GM12878 (cell line): Measurements from ENCODE around the gene FBLN5.

Source experiments
- CBX3 ChIP-seq: fragments of 200-600 bp; sonication (generic); IDR thresholded peaks from 2 replicates; pipeline ENCODE4 v1.6.1; 2016; ENCODE audit warnings: low read depth, borderline replicate concordance
- CHD1 ChIP-seq: IDR thresholded peaks from 2 replicates; pipeline ENCODE4 v1.6.1; 2012; ENCODE audit warnings: low read depth, low read length, improper control_type of control experiment
- EP300 ChIP-seq, 2 experiments: fragments of 150-350 bp in 1 of 2; IDR thresholded peaks; 2 replicates each; pipeline ENCODE4 v1.6.1; 2011 to 2012; ENCODE audit warnings: low read depth in 2 of 2, low read length in 2 of 2, borderline replicate concordance in 1 of 2, improper control_type of control experiment in 1 of 2, inconsistent platforms in 1 of 2; ENCODE audit not compliant: control insufficient read depth in 1 of 2
- HDAC6 ChIP-seq: fragments of 200-600 bp; sonication (generic); IDR thresholded peaks from one replicate; pipeline ENCODE4 v1.8.0; 2017; ENCODE audit warnings: antibody characterized with exemption; ENCODE audit not compliant: unreplicated experiment
- JUND ChIP-seq: IDR thresholded peaks from 2 replicates; pipeline ENCODE4 v1.6.1; 2012; ENCODE audit warnings: low read depth, mild to moderate bottlenecking, low read length, improper control_type of control experiment, moderate library complexity
- MXI1 ChIP-seq: fragments of 150-350 bp; IDR thresholded peaks from 2 replicates; pipeline ENCODE4 v1.6.1; 2011; ENCODE audit warnings: low read depth, mild to moderate bottlenecking, inconsistent platforms, low read length, improper control_type of control experiment
- NBN ChIP-seq: fragments of 450-650 bp; IDR thresholded peaks from 2 replicates; pipeline ENCODE4 v1.6.1; 2016
- NR2F1 ChIP-seq: fragments of 450-650 bp; conservative IDR thresholded peaks from 2 replicates; pipeline ENCODE4 v1.6.1; 2017; ENCODE audit warnings: mild to moderate bottlenecking
- POLR2A ChIP-seq: IDR thresholded peaks from 2 replicates; pipeline ENCODE4 v1.6.1; 2011; ENCODE audit warnings: low read depth, mild to moderate bottlenecking, low read length
- RELA ChIP-seq: fragments of 450-650 bp; IDR thresholded peaks from 2 replicates; pipeline ENCODE4 v1.8.0; 2014; ENCODE audit warnings: borderline replicate concordance; ENCODE audit not compliant: partially characterized antibody
- YY1 ChIP-seq: IDR thresholded peaks from 2 replicates; pipeline ENCODE4 v1.6.1; 2011; ENCODE audit warnings: low read depth, mild to moderate bottlenecking, low read length
- ZSCAN29 ChIP-seq: fragments of 450-650 bp; IDR thresholded peaks from 2 replicates; pipeline ENCODE4 v1.6.1; 2017; ENCODE audit warnings: mild to moderate bottlenecking, moderate library complexity
- TF ChIP-seq, protein P1 (sequence below), 3 experiments: IDR thresholded peaks in 2 of 3; conservative IDR thresholded peaks in 1 of 3; 2 replicates each; pipeline ENCODE4 v1.5.1; 2011; ENCODE audit warnings: low read depth in 3 of 3, low read length in 3 of 3, mild to moderate bottlenecking in 3 of 3, control low read depth in 2 of 3, moderate library complexity in 2 of 3, inconsistent platforms in 1 of 3, mixed read lengths in 1 of 3; ENCODE audit not compliant: control insufficient read depth in 2 of 3, insufficient read depth in 1 of 3; ENCODE audit errors: extremely low read depth in 1 of 3
- TF ChIP-seq, protein P2 (sequence below): fragments of 450-650 bp; formaldehyde crosslinking; IDR thresholded peaks from 2 replicates; pipeline ENCODE4 v1.4.0; 2020; ENCODE audit warnings: mild to moderate bottlenecking, moderate library complexity

- TF ChIP-seq EP300 (IDR thresholded peaks at IDR 0.05; ENCODE audit: borderline replicate concordance in 1 of 2, control insufficient read depth in 1 of 2, low read depth in 2 of 2, low read length in 2 of 2) (no peak), YY1 (no peak), CHD1 (no peak), JUND (no peak), RELA (no peak), ZSCAN29 (no peak), CBX3 (no peak), NBN (no peak), HDAC6 (no peak), MXI1 (no peak), NR2F1 (no peak), POLR2A (no peak)
- TF ChIP-seq, protein P1, sequence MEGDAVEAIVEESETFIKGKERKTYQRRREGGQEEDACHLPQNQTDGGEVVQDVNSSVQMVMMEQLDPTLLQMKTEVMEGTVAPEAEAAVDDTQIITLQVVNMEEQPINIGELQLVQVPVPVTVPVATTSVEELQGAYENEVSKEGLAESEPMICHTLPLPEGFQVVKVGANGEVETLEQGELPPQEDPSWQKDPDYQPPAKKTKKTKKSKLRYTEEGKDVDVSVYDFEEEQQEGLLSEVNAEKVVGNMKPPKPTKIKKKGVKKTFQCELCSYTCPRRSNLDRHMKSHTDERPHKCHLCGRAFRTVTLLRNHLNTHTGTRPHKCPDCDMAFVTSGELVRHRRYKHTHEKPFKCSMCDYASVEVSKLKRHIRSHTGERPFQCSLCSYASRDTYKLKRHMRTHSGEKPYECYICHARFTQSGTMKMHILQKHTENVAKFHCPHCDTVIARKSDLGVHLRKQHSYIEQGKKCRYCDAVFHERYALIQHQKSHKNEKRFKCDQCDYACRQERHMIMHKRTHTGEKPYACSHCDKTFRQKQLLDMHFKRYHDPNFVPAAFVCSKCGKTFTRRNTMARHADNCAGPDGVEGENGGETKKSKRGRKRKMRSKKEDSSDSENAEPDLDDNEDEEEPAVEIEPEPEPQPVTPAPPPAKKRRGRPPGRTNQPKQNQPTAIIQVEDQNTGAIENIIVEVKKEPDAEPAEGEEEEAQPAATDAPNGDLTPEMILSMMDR (IDR thresholded peaks at IDR 0.05 in 2 of 3, conservative IDR thresholded peaks at IDR 0.05 in 1 of 3; ENCODE audit: control insufficient read depth in 2 of 3, extremely low read depth in 1 of 3, insufficient read depth in 1 of 3, low read depth in 3 of 3, low read length in 3 of 3) = 0 out of 6 replicates have a peak, but pooled peaks of 1 of the 3 experiments have one; percentile 7
- TF ChIP-seq, protein P2, sequence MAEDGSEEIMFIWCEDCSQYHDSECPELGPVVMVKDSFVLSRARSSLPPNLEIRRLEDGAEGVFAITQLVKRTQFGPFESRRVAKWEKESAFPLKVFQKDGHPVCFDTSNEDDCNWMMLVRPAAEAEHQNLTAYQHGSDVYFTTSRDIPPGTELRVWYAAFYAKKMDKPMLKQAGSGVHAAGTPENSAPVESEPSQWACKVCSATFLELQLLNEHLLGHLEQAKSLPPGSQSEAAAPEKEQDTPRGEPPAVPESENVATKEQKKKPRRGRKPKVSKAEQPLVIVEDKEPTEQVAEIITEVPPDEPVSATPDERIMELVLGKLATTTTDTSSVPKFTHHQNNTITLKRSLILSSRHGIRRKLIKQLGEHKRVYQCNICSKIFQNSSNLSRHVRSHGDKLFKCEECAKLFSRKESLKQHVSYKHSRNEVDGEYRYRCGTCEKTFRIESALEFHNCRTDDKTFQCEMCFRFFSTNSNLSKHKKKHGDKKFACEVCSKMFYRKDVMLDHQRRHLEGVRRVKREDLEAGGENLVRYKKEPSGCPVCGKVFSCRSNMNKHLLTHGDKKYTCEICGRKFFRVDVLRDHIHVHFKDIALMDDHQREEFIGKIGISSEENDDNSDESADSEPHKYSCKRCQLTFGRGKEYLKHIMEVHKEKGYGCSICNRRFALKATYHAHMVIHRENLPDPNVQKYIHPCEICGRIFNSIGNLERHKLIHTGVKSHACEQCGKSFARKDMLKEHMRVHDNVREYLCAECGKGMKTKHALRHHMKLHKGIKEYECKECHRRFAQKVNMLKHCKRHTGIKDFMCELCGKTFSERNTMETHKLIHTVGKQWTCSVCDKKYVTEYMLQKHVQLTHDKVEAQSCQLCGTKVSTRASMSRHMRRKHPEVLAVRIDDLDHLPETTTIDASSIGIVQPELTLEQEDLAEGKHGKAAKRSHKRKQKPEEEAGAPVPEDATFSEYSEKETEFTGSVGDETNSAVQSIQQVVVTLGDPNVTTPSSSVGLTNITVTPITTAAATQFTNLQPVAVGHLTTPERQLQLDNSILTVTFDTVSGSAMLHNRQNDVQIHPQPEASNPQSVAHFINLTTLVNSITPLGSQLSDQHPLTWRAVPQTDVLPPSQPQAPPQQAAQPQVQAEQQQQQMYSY (CRISPR knock-in tag) = no peak
These were observed 69.2 kb downstream of the FBLN5 start for GRCh38 chr14:91878274-91878673.
